ENCODE data around the gene TMEM212. TPM values are rescaled to one million over a fixed set of nuclear protein-coding genes. Genes with fewer than 3 reads are reported as not detected.

TMEM212 gene
- total RNA-seq, 1 experiment from 2014 or later, result not detected

GRCh38 chr3:171828902-171829770 is 14.0 kb upstream of the TMEM212 start:
- Histone ChIP-seq H2BK15ac (ENCODE audit: low read depth, low read length) (no peak overlapping the region), H3K9me3 (ENCODE audit: control insufficient read depth, low read depth, low read length) (no peaks in the 10 kb centered on the region), H4K5ac (ENCODE audit: insufficient read length, low read depth, low read length) (no peak overlapping the region), H2AFZ (ENCODE audit: low read length) (no peak overlapping the region), H3K4me1 (ENCODE audit: insufficient read depth, low read length) (peaks cover 12% of the 10 kb centered on the region; the same call in 1 of the 2 replicates), H3K27me3 (ENCODE audit: insufficient read depth, low read length) (no peaks in the 10 kb centered on the region), H4K8ac (replicated peaks; ENCODE audit: insufficient read length, low read depth, low read length) (no peak overlapping the region), H2AK5ac (ENCODE audit: insufficient read length, low read length) (no peak overlapping the region), H3K56ac (ENCODE audit: insufficient read length, low read depth, low read length) (no peak overlapping the region), H3K27ac (ENCODE audit: insufficient read length, low read depth, low read length) (no peak overlapping the region), H3K4ac (ENCODE audit: low read depth, low read length) (no peak overlapping the region), H2BK12ac (ENCODE audit: insufficient read length, low read depth, low read length) (no peak overlapping the region), H3K14ac (ENCODE audit: insufficient read depth, low read length) (no peak overlapping the region), H3K23me2 (ENCODE audit: insufficient read length, low read depth, low read length, poor library complexity, severe bottlenecking) (no peaks in the 10 kb centered on the region), H3K4me2 (ENCODE audit: insufficient read depth, insufficient read length, low read length) (no peak overlapping the region), H3K79me2 (ENCODE audit: insufficient read depth, low read length) (no peaks in the 10 kb centered on the region), H2BK20ac (ENCODE audit: low read depth, low read length, poor library complexity, severe bottlenecking) (no peak overlapping the region), H3K9ac (ENCODE audit: extremely low read depth, insufficient read length, low read length) (no peak overlapping the region), H3T11ph (ENCODE audit: low read length) (no peak overlapping the region), H4K20me1 (ENCODE audit: control insufficient read depth, insufficient read depth, insufficient read length) (no peaks in the 10 kb centered on the region), H3K79me1 (ENCODE audit: insufficient read depth, low read depth, low read length, poor library complexity, severe bottlenecking) (no peaks in the 10 kb centered on the region), H4K91ac (ENCODE audit: insufficient read length, low read depth, low read length) (no peak overlapping the region), H2BK120ac (ENCODE audit: low read depth, low read length, poor library complexity, severe bottlenecking) (no peak overlapping the region), H3K18ac (ENCODE audit: insufficient read length, low read depth, low read length) (no peak overlapping the region), H3K23ac (ENCODE audit: insufficient read length, low read depth, low read length) (no peak overlapping the region), H2BK5ac (ENCODE audit: insufficient read length, low read length) (no peak overlapping the region)
- Mint-ChIP-seq H3K27ac (no peak overlapping the region), H3K9me3 (no peaks in the 10 kb centered on the region), H3K4me3 (no peak overlapping the region), H3K4me1 (peaks cover 25 to 26% of the 10 kb centered on the region in 2 experiments), H3K36me3 (ENCODE audit: insufficient read depth in 1 of 3, low read depth in 3 of 3) (no peaks in the 10 kb centered on the region), H3K27me3 (ENCODE audit: low read depth) (peaks cover 2% of the 10 kb centered on the region; the same call in 1 of the 2 replicates)
- no peak for DNase-seq
- TF ChIP-seq, protein P1, sequence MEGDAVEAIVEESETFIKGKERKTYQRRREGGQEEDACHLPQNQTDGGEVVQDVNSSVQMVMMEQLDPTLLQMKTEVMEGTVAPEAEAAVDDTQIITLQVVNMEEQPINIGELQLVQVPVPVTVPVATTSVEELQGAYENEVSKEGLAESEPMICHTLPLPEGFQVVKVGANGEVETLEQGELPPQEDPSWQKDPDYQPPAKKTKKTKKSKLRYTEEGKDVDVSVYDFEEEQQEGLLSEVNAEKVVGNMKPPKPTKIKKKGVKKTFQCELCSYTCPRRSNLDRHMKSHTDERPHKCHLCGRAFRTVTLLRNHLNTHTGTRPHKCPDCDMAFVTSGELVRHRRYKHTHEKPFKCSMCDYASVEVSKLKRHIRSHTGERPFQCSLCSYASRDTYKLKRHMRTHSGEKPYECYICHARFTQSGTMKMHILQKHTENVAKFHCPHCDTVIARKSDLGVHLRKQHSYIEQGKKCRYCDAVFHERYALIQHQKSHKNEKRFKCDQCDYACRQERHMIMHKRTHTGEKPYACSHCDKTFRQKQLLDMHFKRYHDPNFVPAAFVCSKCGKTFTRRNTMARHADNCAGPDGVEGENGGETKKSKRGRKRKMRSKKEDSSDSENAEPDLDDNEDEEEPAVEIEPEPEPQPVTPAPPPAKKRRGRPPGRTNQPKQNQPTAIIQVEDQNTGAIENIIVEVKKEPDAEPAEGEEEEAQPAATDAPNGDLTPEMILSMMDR (conservative IDR thresholded peaks at IDR 0.05), result no peak
- WGBS (ENCODE audit: extremely low coverage, insufficient read length, low lambda C conversion rate), result no CpG with 5 or more reads among the region's 5 CpGs

All from H9 (cell line).